RWPE2 (cell line): ENCODE data around the gene CFAP58.

ENCODE experiments used
- ATAC-seq: fragments of 200-7000 bp; cut with Tn5 transposase; 3 replicates; pipeline ENCODE4 v1.9.1; 2021; ENCODE audit warnings: low read depth
- DNase-seq: peaks from one replicate; pipeline ENCODE4 v3.0.0-alpha.2; 2020; ENCODE audit warnings: low spot score
- H3K27ac ChIP-seq: fragments of 450-650 bp; 2 replicates; pipeline ENCODE4 v1.5.1; 2017; ENCODE audit warnings: mild to moderate bottlenecking; ENCODE audit not compliant: poor library complexity, severe bottlenecking
- H3K27me3 ChIP-seq: fragments of 250-450 bp; sonication (Bioruptor Pico); 2 replicates; pipeline ENCODE4 v1.5.1; 2021; ENCODE audit warnings: mild to moderate bottlenecking, moderate library complexity; ENCODE audit not compliant: insufficient read depth, poor library complexity, severe bottlenecking
- H3K36me3 ChIP-seq: fragments of 250-450 bp; sonication (Bioruptor Pico); 2 replicates; pipeline ENCODE4 v1.5.1; 2020; ENCODE audit warnings: low read depth, mild to moderate bottlenecking, moderate library complexity
- H3K4me1 ChIP-seq: fragments of 250-450 bp; sonication (Bioruptor Pico); 2 replicates; pipeline ENCODE4 v1.5.1; 2021; ENCODE audit warnings: mild to moderate bottlenecking, moderate library complexity; ENCODE audit not compliant: insufficient read depth, poor library complexity, severe bottlenecking
- H3K4me3 ChIP-seq: fragments of 250-450 bp; sonication (Bioruptor Pico); 2 replicates; pipeline ENCODE4 v1.5.1; 2021; ENCODE audit warnings: mild to moderate bottlenecking, moderate library complexity; ENCODE audit not compliant: severe bottlenecking
- H3K9me3 ChIP-seq: fragments of 250-450 bp; sonication (Bioruptor Pico); 2 replicates; pipeline ENCODE4 v1.5.1; 2021; ENCODE audit warnings: mild to moderate bottlenecking, moderate library complexity; ENCODE audit not compliant: severe bottlenecking
- CTCF ChIP-seq: fragments of 450-650 bp; IDR thresholded peaks from one replicate; pipeline ENCODE4 v1.5.1; 2017; ENCODE audit warnings: mild to moderate bottlenecking, moderate library complexity; ENCODE audit not compliant: poor library complexity, severe bottlenecking

CFAP58 gene

DNA sequence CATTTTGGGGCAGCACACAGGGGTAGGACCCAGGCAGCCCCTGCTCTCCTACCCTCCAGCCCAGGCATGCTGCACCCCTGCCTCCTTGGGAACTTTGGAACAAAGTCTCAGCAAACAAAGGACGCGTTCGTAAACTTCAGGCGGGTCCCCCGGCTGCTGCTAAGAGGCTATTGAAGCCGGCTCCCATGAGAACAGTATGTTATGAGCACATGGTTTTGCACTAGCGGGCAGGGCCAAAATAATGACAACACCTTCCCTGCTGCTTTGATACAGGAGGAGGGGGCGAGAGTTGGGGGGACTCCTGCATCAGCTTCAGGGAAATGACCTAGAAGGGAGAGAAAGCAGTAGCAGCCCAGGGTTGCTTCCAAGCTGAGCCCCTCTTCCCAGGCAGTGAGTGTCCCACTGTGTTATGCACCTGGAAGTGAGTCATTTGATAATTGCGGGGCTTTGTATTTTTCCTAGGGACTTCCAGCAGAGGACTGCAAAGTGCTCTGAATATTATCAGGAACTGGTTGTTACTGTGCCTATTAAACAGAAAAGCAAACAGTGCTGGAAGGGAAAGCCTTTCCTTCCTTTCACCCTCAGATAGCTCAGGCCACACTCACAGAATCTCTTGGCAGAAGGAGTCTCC lies 22.3 kb upstream of the CFAP58 start:
- no peak overlapping the region for H3K4me3 ChIP-seq
- no peaks in the 10 kb centered on the region for H3K9me3 ChIP-seq
- no peak for DNase-seq
- peak overlapping the region; percentile 99 for H3K27ac ChIP-seq
- peaks cover 7% of the 10 kb centered on the region for H3K36me3 ChIP-seq
- no peaks in the 10 kb centered on the region for H3K27me3 ChIP-seq
- no peak for TF ChIP-seq CTCF
- peak; percentile 20 for ATAC-seq
- peaks cover 69% of the 10 kb centered on the region for H3K4me1 ChIP-seq

- peak overlapping the region; percentile 99 for H3K27ac ChIP-seq
- H3K4me1 ChIP-seq: peaks cover 68% of the 10 kb centered on the region
- H3K4me3 ChIP-seq: no peak overlapping the region
- H3K36me3 ChIP-seq: peaks cover 7% of the 10 kb centered on the region
- no peaks in the 10 kb centered on the region for H3K27me3 ChIP-seq
- ATAC-seq (no peak), DNase-seq (no peak)
- no peak for TF ChIP-seq CTCF
- H3K9me3 ChIP-seq: no peaks in the 10 kb centered on the region
Observed at GRCh38 chr10:104332243-104333031, 21.2 kb upstream of the CFAP58 start.

DNA sequence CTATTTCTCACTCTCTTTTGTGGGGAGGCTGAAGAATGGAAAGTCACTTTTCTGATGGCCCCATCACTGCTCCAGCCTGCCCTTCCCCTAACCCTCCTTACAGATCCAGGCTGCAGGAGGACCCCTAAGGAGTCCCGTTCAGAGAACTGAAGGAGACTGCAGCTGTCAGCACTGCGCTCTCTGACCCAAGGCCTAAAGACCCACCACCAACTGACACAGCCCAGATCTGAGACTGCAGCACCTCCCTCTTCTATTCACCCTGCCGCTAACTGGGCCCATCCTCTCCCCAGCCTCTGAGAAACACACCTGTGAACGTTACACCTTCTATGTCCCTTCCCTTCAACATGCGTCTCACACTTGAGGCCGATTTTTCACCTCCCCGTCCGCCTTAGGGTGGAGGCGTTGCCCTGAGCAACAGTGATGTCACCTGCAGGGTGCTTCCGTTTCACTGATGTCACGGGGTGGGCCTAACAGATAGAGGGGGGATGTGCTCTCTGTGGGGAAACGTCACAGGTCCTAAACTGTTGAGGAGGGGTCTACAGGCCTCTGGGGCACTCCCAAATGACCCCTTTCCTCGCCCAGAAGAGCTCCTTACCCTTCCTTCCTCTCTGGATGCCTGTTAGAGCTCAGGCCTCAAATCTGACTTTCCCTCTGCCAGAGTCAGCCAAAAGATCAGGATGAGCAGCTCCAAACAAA lies 20.5 kb upstream of the CFAP58 start:
- Histone ChIP-seq H3K9me3 (no peaks in the 10 kb centered on the region), H3K36me3 (peaks cover 7% of the 10 kb centered on the region), H3K4me1 (peaks cover 62% of the 10 kb centered on the region), H3K27me3 (no peaks in the 10 kb centered on the region), H3K27ac (peak overlapping the region; percentile 99), H3K4me3 (no peak overlapping the region)
- DNase-seq (no peak), ATAC-seq (no peak)
- TF ChIP-seq CTCF: no peak

- H3K27me3 ChIP-seq: no peaks in the 10 kb centered on the region
- H3K9me3 ChIP-seq: no peaks in the 10 kb centered on the region
- peaks cover 7% of the 10 kb centered on the region for H3K36me3 ChIP-seq
- TF ChIP-seq CTCF: no peak
- peak overlapping the region; percentile 99 for H3K27ac ChIP-seq
- H3K4me1 ChIP-seq: peaks cover 55% of the 10 kb centered on the region
- no peak for ATAC-seq
- DNase-seq: no peak
- H3K4me3 ChIP-seq: no peak overlapping the region
Observed at GRCh38 chr10:104333728-104334373, 19.8 kb upstream of the CFAP58 start.
